ENCODE data around the gene NOX5.
"Not testable (repeated sequence)": the region's sequence is repeated elsewhere in the genome, so short reads cannot be mapped to it uniquely, and the experiment has no call there.

NOX5 gene

GRCh38 chr15:69060744-69061143 lies 46.2 kb downstream of the NOX5 start:
- DNase-seq = no peak

- no peak for DNase-seq
Observed at GRCh38 chr15:69061414-69061842, 46.9 kb downstream of the NOX5 start.

- no peak for DNase-seq
Observed at GRCh38 chr15:69064649-69065048, 50.2 kb downstream of the NOX5 start.

DNA sequence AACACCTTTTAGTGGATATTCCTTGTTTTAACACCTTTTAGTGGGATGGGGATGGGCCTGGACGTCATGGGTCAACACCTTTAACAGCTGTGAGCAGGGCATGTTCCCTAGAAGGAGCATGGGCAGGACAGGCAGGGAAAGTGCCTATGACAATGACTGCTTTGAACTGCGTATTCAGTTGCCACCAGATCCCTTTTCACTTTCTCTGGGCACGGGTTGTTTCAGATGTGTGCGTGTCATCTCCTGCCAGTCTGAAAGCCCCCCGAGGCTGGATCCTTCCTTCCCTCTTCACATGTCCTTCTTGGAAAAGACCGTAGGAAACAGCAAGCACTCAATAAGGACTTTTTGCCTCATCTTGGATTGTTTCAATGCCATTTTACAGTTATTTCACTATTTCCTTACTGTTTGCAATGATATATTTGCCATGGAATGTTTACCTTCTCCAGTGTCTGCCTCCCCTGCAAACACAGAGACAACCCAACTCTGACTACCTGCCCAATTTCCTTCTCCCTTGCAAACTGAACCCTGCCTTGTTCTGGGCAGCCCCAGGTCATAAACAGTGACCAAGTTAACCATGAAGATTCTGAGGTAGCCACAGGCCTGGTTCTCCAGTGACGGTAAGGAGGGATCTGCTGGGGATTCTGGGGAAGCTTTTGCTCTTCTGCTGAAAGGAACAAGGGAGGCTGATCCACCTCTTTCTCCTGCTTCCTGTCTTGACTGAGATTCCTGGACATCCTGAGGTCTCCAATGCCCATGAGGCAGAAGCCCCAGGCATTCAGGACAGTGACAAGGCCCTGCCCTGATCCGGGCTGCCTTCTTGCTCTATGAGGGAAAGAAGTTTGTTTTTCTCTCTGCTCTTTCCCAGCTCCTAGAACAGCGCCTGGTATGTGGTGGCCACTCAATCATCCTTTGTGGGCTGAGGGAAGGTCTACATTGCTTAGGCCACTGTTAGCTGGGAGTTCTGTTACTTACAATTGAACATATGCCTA lies 51.8 kb downstream of the NOX5 start:
- DNase-seq = no peak

DNA sequence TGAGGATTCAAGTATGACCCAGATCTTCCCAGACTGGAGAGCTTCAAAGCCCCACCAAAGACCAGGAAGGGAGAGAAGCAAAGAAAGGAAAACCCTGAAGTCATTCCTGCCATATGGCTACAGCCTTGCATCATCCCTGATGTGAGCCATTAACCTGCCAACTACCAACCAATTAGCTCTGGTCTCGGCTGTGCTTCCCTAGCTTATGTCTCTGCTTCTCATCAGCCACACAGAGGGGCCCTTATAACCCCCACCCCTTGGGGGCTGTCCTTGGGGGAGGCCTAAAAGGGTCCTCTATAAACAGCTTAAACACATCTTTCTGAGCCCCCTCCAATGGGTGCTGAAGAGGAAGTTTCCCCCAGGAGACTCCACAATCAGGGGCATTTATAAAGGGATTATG lies 52.8 kb downstream of the NOX5 start:
- no peak for DNase-seq

DNA sequence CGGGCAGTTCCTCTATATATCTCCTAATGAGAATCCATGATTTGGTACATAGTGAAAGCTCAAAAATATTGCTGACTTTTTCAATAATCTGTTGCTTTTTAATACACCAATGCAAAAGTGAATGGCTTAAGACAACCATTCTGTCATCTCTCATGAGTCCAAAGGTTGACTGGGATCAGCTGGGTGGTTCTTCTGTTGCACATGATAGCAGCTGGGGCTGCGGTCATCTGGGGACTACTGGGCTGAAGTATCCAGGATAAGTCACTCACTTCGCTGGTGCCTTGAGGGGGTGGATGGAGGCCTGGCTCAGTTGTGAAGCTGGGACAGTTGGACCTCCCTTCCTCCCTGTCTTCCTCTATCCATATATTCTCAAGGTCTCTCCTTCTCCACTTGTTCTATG lies 53.7 kb downstream of the NOX5 start:
- no peak for DNase-seq

- not testable (repeated sequence) for DNase-seq
Observed at GRCh38 chr15:69069290-69069689, 54.8 kb downstream of the NOX5 start.

DNA sequence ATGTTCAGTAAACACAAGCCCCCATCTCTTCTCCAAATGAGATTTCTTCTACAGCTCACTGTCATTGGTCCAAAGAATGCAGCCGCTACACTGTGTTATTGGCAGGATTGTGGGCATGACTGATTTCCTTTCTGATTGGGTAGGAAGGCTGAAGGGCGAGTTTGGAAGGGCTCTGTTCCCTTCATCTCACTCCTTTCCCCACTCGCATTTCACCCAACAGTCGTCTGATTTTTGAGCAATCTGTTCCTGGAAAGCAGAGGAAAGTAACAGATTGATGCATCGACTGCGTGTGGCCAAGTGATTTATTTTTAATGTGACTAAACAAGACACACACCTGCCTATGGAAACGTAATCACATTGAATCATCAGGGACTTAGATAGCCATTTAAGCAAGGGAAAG lies 55.5 kb downstream of the NOX5 start:
- DNase-seq = no peak

DNA sequence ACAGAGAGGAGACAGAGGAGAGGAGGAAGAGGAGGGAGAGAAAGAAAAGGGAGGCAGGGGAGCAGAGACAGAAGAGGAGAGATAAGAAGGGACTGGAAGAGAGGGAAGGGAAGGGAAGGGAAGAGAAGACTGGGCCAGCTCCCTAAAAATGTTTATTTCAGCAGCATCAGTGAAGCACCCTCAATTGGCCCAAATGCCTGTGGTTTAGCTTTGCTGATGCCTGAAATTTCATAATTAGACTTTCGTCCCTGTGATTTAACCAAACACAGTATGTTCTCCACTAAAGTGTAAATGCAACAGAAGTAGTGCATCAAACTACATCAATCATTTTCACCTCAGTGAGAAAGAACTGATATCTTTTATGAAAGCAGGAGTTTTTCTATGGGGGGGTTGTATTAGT lies 55.9 kb downstream of the NOX5 start:
- DNase-seq = no peak

DNA sequence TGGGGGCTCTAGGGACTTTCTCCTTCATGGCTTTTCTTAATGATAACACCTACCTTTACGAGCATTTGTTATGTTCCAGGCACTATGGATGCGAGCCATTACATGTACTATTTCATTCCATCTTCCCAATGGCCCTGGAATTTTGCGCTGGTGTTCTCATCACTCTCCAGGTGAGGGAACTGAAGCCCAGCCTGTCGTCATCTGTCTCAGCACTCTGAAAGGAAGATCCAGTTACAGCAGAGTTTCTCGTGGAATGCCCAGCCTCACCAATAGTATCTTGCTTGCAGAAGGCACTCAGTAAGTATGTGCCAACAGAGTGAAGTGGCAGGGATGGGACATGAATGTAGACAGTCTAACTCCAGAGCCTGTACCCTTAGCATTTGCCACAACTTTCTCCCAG lies 56.8 kb downstream of the NOX5 start:
- DNase-seq = no peak

GRCh38 chr15:69072906-69073305 lies 58.4 kb downstream of the NOX5 start:
- DNase-seq = no peak

DNA sequence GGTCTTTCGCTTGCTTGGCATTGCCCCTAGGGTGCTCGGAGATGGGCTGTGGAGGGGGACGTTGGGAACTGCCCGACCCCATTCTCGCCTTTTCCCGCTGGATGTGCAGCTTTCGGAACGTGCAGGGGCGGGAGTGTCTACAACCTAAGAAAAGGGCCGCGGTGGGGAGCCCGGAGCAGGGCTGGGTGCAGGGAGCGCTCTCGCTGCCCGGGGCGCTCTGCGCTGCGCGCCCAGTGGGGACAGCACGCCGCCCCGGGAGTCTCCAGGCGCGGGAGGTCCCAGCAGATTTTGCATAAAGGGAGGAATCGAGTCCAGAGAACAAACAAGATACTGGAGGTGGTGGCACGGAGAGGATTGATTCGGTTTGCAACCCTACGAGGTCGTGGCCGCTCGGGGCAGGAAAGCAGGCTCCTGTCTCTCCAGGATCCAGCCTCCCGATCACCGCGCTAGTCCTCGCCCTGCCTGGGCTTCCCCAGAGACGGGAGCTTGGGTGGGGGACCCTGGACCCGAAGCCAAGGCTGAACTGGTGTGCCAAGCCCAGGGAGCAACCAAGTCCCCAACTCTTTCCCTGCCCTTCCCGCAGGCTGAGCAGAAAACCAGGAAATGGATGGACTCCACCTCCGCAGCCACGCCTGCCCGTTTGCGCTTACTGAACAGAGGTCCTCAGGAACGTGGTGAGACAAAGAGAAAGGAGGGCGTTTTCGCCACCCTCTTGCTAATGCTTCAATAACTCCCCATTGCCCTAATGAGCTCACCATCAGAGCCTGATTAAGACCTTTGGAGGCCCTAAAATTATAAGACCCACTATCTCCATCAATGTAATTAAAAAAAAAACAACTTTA lies 59.7 kb downstream of the NOX5 start:
- DNase-seq = no peak

- DNase-seq = no peak
Observed at GRCh38 chr15:69074843-69075224, 60.3 kb downstream of the NOX5 start.

DNA sequence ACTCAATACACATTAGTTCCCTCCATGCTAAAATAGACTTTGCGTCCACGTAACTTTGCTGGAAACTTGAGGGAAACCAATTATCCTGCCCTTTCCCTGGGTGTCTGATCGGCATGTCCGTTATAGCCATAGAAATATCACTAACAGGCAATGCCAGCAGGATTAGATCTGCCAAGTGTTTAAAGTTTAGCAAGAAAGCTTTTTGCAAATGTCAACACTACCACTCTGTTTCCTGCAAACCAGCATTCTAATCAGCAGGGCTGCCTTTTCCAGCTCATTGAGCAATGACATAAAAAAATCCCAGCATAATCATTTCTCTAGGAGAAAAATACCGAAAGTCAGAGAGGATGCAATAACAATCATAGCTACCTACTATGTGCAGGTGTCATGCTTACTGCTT lies 60.9 kb downstream of the NOX5 start:
- no peak for DNase-seq

- DNase-seq = no peak
Observed at GRCh38 chr15:69076756-69077155, 62.3 kb downstream of the NOX5 start.

- DNase-seq = no peak
Observed at GRCh38 chr15:69078638-69079037, 64.1 kb downstream of the NOX5 start.

GRCh38 chr15:69080295-69081248 lies 66.1 kb downstream of the NOX5 start:
- no peak for DNase-seq

- no peak for DNase-seq
Observed at GRCh38 chr15:69081310-69082004, 67.0 kb downstream of the NOX5 start.

GRCh38 chr15:69082021-69082502 lies 67.6 kb downstream of the NOX5 start:
- DNase-seq = no peak

- DNase-seq = no peak
Observed at GRCh38 chr15:69082554-69082953, 68.1 kb downstream of the NOX5 start.

DNA sequence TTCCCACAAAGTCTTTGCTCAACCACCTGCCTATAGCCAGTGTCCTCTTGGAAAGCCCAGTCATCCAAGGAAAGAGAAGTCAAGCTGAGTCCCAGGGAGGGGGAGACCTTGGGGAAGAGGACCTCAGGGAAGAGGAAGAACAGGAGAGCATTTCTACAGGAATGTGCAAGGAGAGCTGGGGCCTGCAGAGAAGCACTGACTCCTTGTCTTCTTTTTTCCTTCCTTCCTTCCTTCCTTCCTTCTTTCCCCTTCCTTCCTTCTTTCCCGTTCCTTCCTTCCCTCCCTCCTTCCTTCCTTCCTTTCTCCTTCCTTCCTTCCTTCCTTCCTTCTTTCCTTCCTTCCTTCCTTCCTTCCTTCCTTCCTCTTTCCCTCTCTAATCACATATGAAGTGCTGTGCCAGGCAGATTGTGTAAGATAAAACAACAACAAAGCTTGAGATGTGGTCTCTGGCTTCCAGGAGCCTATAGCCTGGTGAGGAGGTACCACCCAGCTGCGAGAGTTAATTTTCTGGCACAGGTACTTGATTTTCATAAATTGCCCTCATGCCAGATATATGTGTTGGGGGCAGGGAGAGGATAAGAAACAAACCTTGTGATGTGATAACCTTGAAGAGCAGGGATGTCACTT lies 70.0 kb downstream of the NOX5 start:
- DNase-seq = no peak

All from cortex of kidney (tissue), 1 donor.